HG02981 (cell line): ENCODE data around the gene GLIPR2.
"Not testable (repeated sequence)": the region's sequence is repeated elsewhere in the genome, so short reads cannot be mapped to it uniquely, and the experiment has no call there.

Source experiments
- ATAC-seq: cut with Tn5 transposase; IDR thresholded peaks from one replicate; pipeline ENCODE4 v1.9.1; 2021; ENCODE audit warnings: mild to moderate bottlenecking, moderate library complexity; ENCODE audit not compliant: unreplicated experiment

GLIPR2 gene

DNA sequence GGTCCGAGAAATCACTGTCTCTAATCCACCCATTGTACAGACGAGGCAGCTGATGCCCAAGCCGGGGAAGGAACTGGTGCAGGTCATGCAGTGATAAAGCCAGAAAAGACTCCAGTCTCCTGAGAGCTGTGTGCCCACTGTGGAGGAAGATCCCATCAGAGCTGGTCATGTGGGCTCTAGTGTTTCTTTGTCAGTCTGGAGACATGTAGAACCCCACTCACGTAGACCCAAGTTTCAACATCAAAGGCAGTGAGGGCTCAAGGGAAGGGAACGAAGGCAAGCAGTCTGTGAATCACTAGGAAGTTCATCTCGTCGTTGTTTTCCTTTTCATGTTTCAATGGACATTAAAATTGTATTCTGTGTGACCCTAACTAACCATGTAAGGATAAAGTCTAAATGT lies 14.6 kb upstream of the GLIPR2 start:
- no peak for ATAC-seq

DNA sequence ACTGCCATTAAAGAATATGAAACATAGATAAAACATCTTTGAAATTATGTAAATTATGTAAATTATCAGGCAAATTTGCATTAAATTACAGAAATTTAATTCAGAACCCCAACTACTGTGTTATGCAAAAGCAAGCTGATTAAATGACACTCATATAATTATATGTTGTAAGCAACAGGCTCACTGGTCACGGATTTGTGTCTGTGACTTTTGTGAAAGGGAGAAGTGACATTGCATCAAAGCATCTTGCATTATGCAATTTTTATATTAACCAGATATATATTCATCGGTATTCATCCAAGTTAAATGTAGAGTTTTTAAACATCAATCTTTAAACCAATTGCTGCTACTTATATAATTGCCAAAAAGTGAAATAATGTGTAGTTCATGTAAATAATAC lies 13.0 kb upstream of the GLIPR2 start:
- no peak for ATAC-seq

DNA sequence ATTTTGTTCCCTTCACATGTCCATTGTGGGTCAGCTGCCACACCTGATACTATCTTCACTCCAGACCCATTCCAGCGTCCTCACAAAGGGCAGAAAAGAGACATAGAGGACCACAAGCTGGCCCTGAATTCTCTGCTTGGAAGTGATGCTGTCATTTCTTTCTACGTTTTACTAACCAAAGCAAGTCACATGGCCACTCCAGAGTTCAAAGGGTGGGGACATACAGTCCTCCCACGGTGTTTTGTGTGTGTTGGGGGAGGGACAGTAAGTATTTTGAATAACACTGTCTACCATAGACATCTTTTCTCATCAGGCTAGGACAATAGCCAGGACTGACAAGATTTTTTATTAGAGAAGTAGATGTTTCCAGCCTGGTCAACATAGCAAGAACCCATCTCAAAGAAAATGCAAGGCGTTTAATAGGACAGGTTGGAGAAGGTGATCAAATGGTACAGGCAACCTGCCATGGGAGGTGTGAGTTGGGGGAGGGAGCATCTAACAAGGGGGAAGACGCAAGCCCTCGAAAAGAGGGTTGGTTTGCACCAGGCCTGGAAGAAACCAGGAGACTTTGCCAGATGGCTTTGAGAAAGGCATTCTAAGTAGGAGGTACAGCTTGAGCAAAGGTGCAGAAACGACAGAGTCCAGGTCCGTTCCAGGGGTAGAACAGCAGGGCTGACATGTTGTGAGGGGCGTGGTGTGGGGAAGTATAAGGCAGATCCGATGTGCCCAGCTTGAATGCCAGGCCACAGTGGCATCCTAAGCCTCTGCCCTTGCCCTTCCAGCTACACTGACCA lies 11.3 kb upstream of the GLIPR2 start:
- ATAC-seq: no peak

DNA sequence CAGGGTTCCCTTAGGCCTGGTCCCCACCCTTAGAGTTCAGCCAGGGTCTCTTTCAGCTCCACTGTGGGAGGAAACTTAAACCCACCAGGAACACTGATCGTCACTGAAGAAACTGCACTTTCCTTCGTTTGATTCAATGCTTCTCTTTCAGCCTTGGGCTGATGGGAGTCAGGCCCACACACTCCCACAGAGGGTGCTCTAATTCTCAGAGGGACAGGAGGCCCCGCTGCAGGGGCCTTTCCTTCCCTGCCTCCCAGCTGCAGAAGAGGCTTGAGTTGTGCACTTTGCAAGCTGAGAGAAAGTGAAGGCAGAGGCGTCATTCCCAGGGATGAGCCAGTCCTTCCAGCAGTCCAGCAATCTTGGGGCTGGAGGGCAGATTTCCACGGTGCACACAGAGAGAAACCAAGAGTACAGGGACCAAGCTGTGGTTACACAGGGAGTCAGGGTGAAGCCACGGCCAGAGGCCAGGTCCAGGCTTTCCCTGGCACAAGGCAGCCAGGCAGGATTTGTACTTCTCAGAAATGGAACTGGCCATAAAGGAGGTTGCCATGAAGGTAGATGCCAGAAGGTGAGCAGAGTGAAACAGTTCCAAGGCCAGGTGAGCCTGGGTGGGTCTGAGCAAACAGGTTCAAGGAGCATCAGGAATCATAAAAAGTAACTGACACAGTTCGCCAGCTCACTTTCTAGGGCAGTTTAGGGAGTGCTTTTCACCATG lies 10.4 kb upstream of the GLIPR2 start:
- no peak for ATAC-seq

DNA sequence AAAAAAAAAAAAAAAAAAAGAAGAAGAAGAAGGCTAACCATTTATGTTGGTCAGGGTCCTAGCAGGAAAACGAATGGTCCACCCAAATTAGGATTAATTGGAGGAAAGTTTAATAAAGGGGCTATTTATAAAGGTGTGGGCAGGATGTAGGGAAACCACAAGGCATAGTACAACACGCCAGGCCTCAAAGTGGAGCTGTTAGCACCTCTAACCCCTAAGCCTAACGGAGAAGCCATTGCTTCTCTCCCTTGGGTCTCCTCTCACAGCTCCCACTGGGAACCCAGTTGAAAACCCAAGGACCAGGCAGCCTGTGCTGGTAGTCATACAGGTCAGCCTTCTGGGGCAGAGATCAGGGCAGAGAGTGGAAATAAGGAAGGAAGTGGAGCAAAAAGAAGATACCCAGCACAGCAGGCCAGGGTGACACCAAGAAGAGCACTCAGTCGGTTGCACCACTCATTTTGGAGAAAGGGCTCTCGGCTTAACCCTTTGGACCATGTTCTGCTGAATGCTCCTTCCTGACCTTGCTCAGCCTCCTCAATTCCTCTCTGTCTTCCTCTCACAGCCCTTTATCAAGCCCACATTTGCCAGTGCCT lies 8.8 kb upstream of the GLIPR2 start:
- no peak for ATAC-seq

DNA sequence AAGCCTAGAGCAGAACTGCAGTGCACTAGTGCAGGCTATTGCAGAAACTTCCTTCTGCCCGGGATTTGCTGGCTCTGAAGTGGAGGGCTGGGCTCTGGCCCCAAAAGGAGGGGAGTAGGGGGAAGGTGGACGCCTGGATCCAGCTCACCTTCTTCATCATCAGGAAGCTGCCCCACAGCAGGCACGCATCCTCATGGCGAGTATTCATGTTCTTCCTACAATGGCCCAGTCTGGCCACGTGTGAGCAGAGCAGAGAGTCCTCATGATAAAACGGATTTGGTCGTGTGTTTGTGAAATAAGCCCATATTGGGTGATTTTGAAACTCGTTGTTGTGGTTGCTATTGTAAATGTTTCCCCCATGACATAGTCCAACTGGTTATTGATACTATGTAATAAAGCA lies 8.2 kb upstream of the GLIPR2 start:
- no peak for ATAC-seq

DNA sequence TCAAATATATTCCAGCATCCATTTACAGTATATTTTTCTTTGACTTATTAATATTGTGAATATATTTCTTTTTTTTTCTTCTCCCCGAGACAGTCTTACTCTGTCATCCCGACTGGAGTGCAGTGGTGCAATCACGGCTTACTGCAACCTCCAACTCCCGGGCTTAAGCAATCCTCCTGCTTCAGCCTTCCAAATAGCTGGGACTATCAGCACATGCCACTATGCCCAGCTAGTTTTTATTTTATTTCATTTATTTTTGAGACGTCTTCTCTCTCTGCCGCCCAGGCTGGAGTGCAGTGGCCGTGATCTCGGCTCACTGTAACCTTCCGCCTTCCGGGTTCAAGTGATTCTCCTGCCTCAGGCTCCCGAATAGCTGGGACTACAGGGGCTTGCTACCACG lies 7.4 kb upstream of the GLIPR2 start:
- ATAC-seq: no peak

DNA sequence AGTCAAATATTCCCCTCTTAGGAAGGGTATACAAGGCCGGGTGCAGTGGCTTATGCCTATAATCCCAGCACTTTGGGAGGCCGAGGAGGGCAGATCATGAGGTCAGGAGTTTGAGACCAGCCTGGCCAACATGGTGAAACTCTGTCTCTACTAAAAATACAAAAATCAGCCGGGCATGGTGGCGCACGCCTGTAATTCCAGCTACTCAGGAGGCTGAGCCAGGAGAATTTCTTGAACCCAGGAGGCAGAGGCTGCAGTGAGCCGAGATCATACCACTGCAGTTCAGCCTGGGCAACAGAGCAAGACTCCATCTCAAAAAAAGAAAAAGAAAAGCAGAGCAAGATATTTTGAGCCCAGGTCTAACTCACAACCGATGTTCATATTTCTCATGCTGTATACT lies 4.9 kb upstream of the GLIPR2 start:
- ATAC-seq: not testable (repeated sequence)

DNA sequence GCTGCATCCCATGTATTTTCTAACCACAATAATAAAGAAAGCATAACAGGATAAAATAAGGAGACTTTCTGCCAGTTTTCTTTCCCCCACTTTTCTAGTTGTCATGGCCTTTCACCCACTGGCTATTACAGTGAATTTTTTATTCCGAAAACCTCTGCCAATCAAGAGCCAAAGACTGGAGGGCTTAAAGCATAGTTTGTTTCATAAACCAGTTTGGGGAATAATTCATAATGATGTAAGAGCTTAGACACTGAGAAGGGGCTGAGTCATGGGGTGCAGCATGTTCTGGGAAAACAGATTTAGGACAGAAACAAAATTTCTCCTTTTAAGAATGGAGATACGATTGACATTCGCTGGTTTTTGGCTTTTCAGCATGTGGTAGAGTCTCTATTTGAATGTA lies 4.4 kb upstream of the GLIPR2 start:
- ATAC-seq: no peak

DNA sequence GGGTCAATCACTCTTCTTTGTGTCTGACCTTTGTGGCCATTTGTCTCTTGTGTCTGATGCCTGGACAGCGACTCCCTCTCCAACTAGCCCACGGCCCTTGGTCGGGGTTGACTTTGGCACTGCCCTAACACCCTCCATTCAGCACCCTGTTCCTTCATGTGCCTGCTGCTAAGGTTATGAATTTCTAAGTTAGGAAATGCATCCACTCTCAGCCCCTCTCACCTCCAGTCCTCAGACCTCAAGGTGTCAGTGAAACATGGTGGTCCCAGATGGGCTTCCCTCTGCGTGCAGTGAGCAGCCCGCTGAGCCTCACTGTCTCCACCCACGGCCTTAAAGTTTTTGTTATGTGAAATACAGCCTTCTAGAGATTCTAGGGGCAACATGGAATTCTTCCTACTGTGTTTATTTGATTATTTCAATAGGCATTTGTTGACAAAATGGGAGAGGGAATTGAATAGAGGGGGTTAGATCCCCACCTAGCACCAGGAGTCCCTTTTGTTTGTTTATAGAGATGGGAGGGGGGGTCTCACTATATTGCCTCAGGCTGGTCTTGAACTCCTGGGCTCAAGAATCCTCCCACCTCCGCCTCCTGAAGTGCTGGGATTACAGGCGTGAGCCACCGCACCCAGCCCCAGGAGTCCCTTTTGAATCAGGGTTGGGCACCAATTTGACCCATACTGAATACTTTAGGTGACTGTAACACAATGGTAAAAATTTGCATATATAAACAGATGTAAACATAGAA lies 1.6 kb upstream of the GLIPR2 start:
- no peak for ATAC-seq

DNA sequence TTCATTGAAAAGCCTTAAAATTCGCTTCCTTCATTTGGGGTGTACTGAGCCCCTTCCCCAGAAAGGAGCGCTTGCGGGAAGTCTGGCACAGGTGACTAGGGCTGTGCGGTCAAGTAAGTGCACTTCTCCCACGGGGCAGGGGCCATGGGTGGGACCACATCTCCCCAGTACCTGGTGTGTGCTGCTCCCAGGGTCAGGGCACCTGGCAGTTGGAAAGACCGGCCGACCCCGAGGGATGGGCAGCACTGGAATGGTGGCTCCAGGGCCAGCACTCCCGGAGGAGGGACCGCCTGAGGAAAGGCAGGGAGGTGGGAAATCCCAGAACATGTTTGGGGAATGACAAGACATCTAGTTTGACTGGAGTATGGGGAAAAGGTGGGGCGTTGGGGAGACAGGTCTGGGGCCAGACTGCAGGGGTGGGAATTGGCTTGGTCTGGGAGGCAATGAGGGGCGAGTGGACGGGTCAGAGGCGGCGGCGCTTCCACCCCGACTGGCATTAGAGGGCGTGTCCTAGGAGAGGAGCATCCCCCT lies 727 bp upstream of the GLIPR2 start:
- no peak for ATAC-seq

DNA sequence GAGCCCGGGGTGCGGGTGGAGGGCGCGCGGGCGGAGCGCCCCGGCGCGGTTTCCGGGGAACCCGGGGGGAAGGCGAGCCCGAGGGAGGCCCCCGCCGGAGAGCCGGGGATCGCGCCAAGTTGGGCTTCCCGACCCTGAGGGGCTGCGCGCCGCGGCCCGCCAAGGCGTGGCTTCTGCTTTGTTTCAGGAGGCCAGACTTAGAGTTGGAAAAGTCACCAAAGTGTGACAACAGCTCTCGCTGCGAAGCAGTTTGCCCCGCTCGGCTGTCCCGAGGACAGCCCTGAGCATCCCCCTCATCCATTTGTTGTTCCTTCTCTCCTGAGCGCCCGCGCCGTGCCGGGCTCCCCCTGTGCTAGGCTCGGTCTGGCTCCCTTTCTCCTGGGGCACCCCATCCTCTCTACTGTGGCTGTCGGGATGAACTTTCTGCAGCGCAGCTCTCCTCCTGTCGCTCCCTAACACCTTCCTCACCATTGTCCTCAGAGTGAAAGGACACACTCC lies 410 bp downstream of the GLIPR2 start:
- peak; percentile 10 for ATAC-seq

DNA sequence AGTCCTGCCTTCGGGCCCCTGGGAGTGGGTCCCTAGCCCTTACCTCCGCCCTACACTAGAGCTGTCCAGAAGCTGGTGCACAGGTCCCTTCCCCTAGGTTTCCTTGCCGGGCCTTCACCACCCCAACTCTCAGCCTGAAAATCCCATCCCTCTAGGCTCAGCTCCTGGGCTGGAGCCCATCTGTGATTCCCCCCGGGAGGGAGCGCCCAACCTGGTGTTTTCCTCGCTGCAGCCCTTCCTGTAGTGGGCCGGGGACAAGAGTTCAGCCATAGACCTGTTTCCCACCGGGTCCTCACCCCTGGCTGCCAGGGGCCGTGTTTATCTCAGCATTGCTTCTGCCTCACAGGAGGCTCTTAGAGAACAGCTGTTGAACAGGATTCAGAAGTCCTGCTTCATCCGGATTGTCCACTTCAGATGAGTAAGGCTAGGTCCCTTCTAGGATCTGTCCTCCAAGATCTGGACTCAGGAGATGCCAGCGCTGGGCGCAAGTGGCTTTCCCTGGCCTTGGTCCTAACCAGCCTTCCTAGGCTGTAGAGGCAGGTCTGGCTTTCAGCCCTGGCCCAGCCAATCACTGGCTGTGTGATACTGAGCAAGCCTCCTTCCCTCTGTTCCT lies 965 bp downstream of the GLIPR2 start:
- ATAC-seq: no peak

DNA sequence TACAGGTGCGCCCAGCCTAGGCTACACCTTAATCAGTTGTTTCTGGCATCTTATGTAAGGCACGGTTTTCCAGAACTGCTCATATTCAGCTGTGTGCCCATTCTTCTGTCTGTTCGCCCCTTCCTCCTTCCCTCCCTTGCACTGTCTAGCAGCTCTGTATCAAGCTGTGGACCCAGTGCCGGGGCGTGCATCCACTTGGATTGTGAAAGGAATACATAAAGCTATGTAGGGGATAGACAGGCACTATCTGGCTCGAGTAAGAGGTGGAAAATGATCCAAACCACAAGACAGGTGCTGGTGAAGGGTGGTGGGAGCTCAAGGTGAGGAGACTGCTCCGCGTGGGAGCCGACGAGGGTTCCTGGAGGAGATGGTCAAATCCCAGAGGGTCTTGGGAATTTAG lies 2.0 kb downstream of the GLIPR2 start:
- no peak for ATAC-seq

DNA sequence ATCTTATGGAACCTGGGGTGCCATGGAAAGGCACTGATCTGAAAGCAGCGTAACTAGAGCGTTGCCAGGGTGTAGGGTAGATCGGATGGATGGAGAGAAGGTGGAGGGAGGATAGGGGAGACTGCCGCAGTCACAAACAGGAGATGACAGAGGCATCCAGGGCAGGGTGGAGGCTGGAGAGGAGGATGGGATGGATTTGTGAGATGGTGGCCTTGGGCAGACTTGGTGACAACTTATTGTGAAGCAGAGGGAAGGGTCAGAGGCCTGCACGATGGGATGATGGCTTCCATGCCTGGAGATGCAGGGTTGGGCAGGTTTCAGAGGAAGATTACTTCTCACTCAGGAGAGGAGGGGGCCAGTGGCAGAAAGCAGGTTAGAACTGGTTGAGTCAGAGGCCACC lies 2.4 kb downstream of the GLIPR2 start:
- no peak for ATAC-seq

DNA sequence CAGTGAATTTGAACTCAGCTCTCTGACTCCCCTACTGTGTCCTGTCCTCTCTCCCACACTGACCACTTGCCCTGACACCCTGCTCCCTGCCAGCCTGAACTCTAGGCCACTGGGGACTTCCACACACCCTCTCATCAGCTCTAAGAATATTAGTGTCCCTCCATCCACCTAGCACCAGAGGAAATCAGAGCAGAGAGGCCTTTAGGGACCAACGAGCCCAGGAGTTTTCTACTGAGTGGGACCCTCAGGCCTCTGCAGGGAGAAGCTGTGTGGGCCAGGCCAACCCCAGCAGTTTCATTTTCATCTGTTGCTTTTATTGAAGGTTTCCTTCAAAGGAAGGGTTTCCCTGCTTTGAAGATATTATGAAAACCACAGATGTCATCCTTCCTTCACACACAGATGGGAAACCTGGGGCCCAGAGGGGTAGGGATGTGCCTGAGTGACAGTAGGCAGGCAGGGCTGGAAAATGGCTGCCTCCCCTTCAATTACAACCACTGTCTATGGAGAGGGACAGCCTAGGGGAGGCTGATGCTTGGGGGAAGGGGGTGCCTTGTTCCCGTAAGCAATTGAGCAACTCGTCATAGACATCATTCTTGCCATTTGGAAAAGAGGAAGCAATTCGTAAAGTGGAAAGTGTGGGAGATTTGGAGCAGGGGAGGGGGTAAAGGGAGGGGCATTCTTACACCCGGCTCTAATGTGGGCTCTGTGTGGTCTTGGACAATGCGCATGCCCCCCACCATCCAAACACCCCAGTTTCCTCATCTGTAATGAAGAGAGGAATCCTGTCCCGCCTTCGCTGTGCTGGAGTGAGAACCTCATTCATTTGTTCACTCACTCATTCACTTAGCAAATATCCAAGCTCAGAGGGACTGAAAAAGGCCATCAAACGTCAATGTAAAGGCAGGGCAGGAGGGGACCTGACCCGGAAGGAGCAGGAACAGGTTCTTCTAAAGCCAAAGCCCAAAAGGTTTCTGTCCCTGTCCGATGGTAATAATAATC lies 3.9 kb downstream of the GLIPR2 start:
- ATAC-seq: no peak

DNA sequence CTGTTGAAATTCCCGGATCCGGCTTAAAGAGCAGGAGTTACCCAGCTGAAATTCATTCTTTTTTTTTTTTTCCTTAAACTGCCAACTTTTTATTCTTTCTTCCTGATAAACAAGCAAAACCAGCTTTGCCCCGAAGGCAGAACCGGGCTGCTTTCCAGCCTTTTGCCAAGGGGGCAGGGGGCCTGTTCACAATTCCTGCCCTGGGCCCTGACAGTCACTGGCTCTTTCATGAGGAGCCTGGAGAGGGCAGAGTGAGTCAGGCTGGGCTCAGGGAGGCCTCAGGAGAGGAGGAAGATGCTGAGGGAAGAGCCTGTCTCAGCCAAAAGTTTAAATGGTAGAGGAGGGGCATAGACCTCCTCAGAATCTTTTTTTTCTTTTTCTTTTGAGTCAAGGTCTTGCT lies 4.8 kb downstream of the GLIPR2 start:
- ATAC-seq: no peak

DNA sequence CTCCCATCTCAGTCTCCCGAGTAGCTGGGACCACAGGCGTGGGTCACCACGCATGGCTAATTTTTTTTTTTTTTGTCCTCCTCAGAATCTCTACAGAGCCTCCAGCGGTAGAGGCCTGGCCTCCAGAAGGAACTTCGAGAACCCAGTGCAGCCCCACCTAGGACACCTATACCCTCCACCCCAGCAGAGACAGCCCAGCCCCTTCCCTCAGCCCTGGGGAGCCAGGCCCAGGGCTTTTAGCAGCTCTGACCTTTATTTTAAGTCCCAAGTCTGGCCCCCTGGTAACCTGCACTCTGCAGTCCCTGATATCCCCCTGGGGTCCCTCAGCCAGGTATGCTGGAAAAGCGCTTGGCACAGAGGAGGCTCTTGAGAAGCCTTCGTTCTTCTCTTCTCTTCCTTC lies 5.2 kb downstream of the GLIPR2 start:
- ATAC-seq: no peak

DNA sequence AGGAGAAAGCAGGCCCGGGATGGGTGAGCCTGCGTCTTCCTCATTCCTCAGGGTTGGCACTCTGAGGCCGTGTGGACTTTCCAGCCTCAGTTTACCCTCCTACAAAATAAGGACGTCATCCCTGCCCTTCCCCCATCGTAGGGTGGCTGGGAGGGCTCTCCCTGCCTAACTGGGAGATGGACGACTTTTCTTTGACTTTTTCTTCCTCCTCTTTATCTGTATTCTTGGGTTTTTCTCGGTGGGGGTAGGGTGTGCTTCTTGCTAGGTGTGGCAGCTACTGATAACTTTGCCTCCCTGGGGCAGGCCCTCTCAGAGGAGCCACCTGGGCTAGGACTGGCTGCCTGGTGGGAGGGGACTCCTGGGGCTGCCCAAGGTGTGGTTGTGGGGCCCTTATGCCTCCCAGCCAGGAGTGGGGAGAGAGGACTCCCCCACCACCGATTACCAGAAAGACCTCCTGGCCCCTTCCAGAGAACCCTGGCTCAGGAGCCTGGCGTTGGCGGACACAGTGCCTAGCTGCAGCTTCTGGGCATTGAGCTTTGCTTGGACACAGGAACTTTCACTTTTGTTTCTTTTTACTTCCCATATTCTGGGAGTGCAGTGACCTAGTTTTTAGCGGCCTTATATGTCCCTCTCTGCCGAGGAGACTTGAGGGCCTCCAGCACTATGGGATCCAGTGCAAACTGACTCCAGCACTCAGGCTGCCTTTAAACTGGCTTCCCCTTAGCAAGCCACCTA lies 6.1 kb downstream of the GLIPR2 start:
- ATAC-seq: no peak
